SW 1271 (cell line): ENCODE data around the gene HPGD.
"Not testable (repeated sequence)": the region's sequence is repeated elsewhere in the genome, so short reads cannot be mapped to it uniquely, and the experiment has no call there.

Experiments used
- DNase-seq, 2 experiments: peaks; one replicate each; lab custom pipeline; 2025; lab: John Stamatoyannopoulos, UW

HPGD gene

DNA sequence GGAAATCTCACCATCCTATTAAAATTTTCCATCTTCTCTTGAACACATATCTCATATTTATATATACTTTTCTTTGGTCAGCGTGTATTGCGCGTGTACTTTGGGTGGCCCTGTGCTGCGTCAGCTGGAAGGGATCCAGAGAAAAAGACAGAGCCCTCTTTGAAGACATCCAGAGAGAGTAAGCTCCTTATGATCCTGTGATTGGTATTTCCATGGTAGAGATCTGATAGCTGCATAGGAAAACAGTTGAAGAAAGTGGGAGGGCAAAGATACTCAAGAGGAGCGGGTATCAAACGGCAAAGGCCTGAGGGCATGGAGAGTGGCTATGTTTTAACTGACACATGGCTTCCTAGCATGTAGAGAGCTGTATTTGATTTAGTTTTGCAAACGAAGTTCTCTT, 4.4 kb upstream of the HPGD start:
- DNase-seq = no peak

DNA sequence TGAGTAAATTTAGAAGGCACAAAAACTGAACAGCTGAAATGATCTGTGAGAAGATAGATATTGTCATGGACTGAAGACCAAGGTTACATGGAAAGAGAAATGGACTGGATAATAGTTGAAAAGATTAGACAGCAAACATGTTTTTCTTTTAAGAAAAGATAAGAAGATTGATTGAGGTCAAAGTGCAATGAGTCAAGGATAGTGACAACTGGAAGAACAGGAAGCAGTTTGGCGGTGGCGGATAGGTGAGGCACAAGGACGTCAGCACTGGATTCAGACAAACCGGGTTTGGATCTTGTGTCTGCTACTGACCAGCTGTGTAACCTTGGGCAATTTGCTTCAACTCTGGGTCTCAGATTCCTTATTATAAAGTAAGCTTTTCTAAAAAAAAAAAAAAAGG, 2.0 kb upstream of the HPGD start:
- DNase-seq = no peak

DNA sequence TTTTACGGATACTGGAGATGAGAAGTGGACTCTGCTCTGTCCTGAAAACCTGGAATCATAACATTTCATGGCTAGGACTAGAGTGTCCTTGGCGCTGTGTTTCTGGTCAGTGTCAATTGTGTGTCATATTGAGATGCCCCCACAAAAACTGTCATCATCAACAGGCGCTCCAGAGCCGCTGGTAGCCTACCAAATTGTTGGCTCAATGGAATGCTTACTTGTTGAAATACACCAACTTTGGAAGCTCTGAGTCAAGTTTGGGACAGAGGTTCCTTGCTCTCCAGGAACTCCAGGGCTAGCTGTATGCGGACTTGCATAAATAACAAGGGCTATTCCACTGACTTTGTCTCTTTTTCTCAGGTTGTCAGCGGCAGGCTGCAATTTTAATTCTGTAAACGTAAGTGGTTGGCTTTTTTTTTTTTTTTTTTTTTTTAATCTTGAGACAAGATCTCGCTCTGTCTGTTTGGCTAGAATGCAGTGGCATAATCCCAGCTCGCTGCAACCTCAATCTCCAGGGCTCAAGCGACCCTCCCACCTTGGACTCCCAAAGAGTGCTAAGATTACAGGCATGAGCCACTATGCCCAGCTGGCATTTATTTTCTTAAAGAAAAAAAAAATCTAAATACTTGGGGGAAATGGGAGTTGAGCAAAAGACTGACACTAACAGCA, 871 bp upstream of the HPGD start:
- no peak for DNase-seq

DNA sequence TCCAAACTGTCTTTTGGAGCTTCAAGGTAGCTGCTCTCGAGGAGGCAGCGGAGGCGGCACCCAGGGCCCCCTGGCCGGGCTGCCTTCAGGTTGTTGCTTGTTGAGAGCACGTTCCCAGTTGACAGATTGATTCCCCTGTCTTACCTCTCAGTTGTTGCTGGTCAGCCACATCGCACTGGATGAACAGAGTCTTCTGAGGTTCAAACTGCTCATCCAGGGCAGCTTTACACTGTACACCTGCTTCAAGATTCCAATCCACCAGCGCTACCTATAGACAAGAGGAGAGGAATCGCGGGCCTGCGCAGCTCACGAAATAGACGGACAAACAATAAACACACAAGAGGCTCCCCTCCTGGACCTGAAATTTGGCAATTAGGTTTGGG, 497 bp downstream of the HPGD start:
- DNase-seq = no peak

DNA sequence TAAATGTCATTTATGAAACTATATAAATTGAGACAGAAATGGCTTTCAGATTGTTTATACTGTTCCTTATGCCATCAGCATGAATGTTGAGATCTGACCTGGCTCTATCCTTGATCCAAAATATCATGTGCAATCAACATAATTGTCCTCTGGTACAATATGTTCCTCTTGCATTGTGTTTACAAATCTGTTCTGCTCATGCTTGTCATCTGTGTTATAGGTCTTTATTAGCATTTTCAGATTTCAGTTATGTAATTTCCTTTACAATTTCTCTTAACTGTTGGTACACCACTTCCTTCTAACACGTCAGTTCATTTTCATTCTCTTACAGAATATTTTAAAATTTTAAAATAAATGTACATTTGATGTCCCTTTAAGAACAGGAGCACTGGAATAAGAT, 1.6 kb downstream of the HPGD start:
- DNase-seq = no peak

DNA sequence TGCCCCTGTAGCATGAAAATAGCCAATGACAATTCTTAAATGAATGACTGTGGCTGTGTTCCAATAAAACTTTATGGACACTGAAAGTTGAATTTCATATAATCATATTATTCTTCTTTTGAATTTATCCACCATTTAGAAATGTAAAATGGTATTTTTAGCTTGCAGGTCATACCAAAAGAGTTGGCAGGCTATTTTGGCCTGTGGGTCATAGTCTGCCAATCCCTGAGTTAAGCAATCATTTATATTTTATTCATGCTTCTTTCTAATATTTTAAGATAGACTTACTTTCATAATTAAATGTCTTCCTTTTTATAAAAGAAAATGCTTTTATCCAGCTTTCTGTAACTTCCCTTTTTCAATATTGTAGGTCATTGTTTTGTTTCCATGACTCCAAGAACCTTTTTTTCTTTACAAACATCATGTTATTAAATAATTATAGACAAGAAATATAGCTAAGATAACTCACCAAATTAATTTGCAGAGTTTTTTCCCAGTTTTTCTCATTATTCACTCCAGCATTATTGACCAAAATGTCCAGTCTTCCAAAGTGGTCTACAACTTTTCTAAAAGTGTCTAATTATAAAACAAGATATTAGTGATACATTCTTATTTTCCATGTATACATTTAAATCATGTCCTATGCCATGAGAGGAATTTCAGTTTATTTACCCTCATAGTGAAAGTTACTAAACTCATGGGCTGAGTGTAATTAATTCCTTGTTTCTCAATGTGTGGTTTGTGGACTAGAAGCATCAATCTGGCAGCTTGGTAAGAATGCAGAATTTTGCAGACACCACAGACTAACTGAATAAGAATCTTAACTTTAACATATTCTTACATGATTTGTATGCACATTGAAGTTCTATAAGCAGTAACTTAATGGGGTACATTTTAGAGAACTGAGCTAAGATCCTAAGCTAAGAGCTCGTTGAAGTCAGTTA, 4.5 kb downstream of the HPGD start:
- DNase-seq = no peak

DNA sequence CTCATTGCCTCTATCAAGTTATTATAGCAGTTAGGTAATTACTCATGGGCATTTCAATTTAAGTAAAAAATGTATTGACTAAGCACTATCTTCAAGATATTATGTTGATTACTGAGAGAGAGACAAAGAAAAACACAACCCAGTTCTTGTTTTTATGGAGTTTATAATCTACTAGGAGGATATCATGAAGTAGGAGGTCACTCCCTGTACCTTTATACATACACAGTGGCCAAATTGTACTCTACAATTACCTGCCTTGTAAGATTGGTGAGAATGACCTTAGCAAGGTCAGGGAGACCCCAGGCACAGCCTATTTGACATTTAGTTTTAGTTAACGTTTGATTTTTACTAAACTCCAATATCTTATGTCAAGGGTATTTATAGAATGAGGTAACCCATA, 5.5 kb downstream of the HPGD start:
- DNase-seq = no peak

DNA sequence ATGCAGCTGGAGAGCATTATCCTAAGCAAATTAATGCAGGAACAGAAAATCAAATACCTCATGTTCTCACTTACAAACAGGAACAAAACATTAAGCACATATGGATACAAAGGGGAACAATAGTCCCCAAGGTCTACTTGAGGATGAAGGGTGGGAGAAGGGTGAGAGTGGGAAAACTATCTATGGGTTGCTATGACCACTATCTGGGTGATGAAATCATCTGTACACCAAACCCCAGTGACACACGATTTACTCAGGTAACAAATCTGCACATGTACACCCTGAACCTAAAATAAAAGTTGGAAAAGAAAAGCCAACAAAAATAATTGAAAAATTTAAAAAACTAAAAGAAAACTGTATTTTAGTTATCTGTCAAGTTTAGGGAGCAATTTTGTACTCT, 5.9 kb downstream of the HPGD start:
- DNase-seq = no peak

DNA sequence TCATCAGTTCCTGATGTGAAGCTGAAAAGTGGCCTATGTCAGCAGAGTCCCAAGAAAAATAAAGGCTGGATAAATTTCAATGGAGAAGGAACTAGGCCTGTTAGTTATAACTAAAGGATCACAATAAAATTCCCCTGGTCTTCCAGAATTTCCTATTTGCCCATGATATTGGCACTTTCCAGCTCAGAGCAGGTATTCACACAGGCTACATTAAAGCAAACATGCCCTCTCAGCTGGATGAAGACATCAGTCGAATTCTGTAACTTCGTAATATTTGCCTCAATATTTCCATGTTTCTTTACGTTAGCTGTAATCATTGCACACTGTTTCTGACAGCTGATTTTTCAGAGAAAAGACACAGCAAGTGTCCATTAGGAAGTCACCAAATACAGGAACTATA, 9.5 kb downstream of the HPGD start:
- no peak for DNase-seq

DNA sequence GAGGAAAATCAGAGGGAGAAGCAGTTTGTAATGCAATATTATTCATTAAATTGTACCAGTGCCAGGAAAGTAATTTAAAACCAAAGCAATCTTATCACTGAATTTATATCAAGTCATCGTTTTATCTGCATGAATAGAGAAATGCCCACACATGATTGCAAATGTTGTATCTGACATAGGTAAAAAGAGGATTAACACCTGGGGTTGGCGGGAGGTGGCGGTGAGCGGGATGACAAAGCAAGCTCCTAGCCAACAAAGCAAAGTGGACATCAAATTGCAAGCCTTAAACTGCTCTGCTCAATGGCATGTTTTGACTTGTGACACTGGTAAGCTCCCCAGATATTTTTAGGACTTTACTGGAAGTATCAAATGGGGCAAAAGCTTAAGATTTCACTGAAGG, 16.4 kb downstream of the HPGD start:
- DNase-seq = no peak

DNA sequence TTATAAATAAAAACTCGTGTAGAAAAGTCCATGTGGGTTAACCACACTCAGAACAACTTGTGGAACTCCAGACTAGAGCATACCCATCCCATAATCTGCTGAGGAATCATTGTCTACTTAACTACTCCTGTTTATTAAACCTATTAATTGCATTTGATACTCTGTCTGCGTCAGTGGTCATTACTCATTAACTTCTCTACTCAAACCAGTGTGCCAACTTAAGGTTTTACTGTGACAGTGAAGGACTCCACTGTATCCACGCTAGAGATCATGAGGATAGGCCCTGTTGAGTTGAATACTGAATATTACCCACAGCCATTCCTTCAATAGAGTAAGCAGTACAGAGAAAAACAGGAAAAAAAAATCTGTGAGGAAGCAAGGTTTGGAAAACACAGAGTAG, 17.3 kb downstream of the HPGD start:
- no peak for DNase-seq

DNA sequence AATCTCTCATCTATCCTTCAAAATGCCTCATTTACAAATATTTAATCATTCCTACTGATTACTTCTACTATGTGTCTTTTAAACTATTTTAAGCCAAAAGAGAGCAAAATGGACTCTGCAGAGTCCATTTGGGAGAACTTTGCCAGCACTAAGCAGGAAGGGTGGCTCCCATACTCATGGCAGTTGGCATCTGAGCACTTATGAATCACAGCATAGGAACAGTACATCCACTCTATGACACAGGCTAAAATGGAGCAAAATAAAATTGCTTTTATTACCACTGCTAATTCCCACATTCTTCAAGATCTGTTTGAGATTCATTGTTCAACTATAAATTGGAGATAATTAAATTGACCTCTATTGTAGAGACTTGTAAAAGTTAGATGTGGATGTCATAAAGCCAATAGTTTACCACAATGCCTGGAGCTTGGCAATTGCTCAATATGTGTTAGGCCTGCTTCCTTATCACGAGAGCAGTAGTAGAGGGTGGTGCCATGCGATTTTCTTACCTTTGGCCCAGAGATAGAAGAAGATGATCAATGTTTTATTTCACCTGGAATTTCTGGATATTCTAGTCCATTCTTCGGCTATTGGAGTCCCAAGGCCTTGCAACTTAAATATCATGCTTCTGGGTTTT, 19.1 kb downstream of the HPGD start:
- DNase-seq = no peak

DNA sequence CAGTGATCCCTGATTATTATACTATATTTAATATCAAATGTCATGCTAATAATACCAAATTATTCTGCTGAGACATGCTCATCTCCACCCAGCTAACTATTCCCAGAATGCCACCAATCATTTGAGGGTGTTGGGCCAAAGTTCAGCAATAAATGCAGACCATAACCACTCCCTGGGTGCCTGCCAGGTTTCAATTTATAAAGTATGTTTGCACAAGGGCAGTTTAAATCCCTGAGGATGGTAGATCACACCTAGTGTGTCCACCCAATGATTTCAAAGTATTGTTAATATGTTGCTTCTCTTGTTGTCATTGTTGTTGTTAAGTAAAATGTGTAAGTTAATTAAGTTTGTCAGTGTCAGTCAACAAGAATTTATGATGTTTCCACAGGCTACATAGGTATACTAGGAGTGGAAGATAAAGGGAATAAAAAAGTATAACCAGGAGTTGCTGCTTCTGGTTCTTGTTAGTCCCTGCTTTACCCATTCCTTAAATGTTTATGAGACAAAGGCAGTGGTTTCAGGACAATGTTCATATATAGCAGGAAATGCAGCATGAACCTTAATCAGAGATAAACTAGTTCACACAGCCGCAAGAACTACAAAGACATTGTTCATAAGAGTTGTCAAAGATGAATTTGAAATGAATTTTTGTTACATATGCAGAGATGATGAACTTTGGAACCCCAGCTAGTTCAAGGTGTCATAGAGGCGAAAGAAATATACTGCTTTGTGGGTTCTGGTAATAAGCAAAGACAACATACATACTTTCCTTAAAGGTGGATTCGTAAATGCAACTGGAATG, 25.5 kb downstream of the HPGD start:
- no peak for DNase-seq

DNA sequence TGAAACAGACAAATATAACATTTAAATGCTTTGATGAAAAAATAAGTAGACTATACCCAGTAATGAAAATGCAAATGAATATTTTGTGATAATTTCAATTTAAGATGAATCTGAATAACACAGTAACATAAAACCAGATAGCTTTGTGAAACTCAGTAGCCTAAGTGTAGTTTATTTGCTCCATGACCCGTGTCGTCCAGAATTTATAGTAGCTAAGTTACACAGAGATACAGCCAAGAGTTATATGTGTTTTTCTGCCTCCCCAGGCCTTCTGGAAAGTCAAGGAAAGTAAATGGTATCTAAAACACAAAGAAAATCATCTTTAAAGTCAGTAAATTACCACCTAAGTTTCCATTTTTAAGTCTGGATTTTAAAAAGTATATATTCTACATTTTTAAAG, 26.7 kb downstream of the HPGD start:
- no peak for DNase-seq

DNA sequence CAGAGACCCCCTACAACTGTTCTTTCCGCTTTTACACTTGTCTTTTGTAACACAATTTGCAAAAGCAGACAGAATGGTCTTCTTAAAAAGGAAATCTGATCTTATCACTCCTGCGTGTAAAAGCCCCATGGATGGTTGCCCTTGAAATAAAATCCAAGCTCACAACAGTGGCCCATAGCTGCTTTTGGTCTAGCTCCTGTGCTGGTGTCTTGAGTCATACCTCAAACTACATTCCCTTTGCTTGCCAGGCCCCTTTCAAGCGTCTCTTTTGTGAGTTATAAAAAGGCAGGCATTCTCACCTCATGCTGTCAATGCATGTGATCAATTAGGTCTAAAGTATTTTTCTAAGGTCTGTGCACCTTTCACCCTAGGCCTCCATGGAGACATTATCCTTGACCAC, 27.6 kb downstream of the HPGD start:
- DNase-seq = no peak

DNA sequence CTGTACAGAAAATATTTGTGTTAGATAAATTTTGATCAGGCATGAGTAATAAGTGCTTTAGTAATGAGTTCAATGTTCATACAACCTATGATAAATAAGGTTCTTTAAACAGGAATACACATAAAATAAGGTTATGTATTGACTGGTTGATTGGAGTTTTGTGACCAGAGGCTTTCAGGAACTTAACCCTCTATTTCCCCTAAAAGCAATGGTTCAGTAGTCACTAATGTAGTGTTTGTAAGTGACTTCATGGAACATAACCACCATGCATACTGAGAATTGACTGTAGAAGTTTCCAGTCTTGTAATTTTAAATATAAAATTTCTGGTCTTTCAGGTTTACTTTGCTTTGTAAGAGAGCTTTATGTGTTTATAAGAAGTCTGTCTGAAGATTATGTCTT, 28.1 kb downstream of the HPGD start:
- DNase-seq = no peak

DNA sequence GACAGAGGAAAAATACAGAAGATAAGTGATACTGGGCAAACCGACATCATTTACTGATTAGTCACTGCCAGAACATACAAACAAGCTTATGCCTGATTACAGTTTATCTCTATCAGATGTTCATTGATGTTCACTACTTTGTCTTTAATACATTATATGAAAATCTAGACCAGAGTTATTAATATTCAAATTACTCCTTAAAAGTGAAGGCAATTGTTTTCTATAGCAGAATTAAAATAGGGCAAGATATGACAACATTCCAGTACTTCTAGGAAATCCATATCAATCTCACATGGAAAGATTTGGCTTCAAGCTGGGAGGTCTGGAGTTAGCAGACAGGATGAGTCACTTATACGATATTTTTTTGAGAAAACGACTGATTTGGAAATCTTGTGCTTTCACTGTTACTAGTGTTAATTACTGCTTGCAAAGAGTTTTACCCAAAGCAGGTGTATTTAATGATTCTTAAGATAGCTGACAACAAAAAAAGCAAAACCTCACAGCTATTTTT, 31.8 kb downstream of the HPGD start:
- DNase-seq = peak in 1 of 2 experiments; percentile 65

DNA sequence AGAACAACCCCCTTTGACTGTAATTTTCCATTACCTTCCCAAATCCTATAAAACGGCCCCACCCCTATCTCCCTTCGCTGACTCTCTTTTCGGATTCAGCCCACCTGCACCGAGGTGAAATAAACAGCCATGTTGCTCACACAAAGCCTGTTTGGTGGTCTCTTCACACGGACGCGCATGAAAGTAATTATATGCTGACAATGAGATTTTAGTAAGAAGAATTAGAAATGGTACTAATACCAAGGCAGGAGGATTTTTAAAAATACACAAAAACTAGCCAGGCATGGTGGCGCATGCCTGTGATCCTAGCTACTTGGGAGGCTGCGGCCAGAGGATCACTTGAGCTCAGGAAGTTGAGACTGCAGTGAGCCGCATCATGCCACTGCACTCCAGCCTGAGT, 33.9 kb downstream of the HPGD start:
- DNase-seq = not testable (repeated sequence)

DNA sequence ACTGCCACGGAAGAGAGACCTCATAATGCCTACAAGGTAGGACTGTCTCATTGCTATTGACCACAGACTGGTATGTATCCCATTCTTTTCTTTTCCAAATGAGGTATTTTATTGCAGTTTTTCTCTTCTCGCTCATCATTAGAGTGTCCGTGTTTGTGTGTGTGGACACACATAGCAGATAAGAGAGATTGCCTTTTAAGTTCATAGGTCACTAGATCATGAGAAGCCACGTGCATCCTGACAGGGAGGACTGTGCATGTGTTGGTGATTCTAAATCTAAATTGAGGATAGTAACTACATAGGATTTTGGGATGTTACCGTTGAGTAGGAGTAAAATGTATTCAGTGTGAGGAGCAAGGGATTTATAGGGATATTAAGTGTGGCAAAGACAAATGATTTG, 37.3 kb downstream of the HPGD start:
- no peak for DNase-seq

DNA sequence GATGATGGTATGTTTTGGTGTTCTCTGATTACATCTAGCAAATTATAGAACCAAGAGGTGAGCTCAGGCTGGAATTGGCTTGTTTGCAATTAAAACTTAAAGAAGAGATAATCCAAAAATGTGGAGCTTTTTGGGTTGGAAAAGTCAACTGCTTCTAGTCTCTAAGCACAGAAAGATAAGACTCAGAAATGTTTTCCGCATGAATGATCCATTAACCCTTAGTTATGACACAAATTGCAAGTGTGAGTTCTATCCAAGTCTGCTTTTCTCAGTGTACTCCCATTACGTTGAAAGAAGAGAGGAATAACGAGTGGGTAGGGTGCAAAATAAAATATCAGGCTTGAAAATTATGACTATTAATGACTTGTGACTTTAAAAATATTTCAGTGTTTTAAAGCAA, 38.5 kb downstream of the HPGD start:
- no peak for DNase-seq

DNA sequence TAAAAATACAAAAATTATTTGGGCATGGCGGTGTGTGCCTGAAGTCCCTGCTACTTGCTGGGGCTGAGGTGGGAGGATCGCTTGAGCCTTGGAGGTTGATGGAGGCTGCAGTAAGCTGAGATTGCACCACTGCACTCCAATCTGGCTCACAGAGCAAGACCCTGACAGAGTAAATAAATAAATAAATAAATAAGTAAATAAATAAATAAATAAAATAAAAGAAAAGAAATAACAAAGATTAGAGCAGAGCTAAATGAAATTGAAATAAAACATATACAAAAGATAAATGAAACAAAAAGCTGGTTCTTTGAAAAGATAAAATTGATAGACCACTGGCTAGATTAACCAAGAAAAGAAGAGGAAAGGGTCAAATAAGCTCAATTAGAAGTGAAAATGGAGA, 43.1 kb downstream of the HPGD start:
- no peak for DNase-seq

DNA sequence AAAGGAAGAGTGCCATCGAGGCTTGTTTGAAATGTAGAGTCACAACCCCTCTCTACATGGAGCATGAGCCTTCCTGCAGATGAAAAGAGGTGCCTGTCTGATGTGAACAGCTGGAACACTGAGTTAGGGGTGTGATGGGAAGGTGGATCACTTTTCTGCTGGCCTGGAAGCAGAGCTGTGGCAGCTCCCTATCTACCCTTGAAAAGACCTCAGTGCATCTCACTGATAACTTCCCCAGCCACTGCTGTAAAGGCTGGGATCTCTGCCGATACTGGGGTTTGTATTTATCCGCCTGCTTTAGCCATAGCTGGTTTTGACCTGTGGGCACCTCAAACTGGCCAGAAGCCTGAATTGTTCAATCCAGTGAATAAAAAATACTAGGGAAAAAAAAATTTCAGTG, 46.8 kb downstream of the HPGD start:
- no peak for DNase-seq
